DOHH2 (cell line): ENCODE results near the gene CES2.

ENCODE experiments used
- CTCF ChIP-seq: fragments of 200-600 bp; sonication (generic); IDR thresholded peaks from one replicate; pipeline ENCODE4 v1.5.1; 2014; ENCODE audit warnings: antibody characterized with exemption, mild to moderate bottlenecking, low read depth, low read length; ENCODE audit not compliant: poor library complexity, severe bottlenecking
- EZH2phosphoT487 ChIP-seq: fragments of 200-600 bp; sonication (generic); IDR thresholded peaks from 2 replicates; pipeline ENCODE4 v1.6.1; 2017; ENCODE audit warnings: borderline replicate concordance, mild to moderate bottlenecking, antibody characterized with exemption, low read length, moderate library complexity, mixed read lengths

GRCh38 chr16:66916518-66916917 lies 18.8 kb upstream of the CES2 start:
- TF ChIP-seq CTCF = no peak
- TF ChIP-seq EZH2phosphoT487 = no peak
